Activated T-helper 17 cell treated with anti-CD3 and anti-CD28 coated beads, Interleukin-2, amount 50 U/mL, for 72 hours (primary cell): Measurements from ENCODE around the gene CHMP3. TPM values are rescaled to one million over a fixed set of nuclear protein-coding genes. Genes with fewer than 3 reads are reported as not detected.

Experiments
- ATAC-seq: fragments of 150-1000 bp; cut with Tn5 transposase; replicated peaks from 2 replicates; pipeline ENCODE4 v1.10.0; 2021; ENCODE audit warnings: mild to moderate bottlenecking, moderate library complexity
- H3K27ac Mint-ChIP-seq: one replicate; pipeline ENCODE4 v1.8.0; 2022; ENCODE audit warnings: mixed read lengths
- H3K27me3 Mint-ChIP-seq: one replicate; pipeline ENCODE4 v1.8.0; 2022; ENCODE audit warnings: mixed read lengths
- H3K36me3 Mint-ChIP-seq: one replicate; pipeline ENCODE4 v1.8.0; 2022; ENCODE audit warnings: low read depth, mild to moderate bottlenecking, mixed read lengths
- H3K4me1 Mint-ChIP-seq: one replicate; pipeline ENCODE4 v1.8.0; 2022; ENCODE audit warnings: mixed read lengths
- H3K4me3 Mint-ChIP-seq: one replicate; pipeline ENCODE4 v1.8.0; 2022; ENCODE audit warnings: mild to moderate bottlenecking, mixed read lengths
- H3K9me3 Mint-ChIP-seq: one replicate; pipeline ENCODE4 v1.8.0; 2022; ENCODE audit warnings: mixed read lengths
- total RNA-seq, 2 donors: library from RNA; stranded (reverse); gene quantifications; one replicate each; pipeline ENCODE4 v1.2.3, GENCODE V29; 2022

The CHMP3 gene
- total RNA-seq, 2 donors from 2014 or later: 27.9 to 40.1 TPM

DNA sequence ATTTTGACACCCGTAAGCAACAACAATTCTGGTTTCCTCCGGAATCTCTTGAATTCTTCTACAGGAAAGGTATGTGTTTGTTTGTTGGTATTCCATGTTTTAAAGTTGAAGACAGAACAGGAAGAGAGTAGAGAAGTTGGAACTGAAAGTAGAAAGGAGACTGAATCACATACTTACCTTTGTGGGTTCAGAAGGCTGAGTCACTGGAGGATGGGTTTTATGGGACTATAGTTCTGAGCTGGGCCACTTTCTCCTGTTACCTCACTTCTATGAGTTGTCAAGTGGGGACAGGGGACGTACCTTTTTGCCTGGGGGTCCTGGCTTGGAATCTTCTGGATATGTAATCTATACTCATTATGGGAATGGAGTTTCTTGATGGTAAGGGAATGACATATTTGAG lies 81.2 kb downstream of the CHMP3 start:
- Mint-ChIP-seq H3K27me3 (no peaks in the 10 kb centered on the region), H3K9me3 (no peaks in the 10 kb centered on the region), H3K36me3 (peaks cover 100% of the 10 kb centered on the region), H3K4me1 (peaks cover 54% of the 10 kb centered on the region), H3K27ac (peak overlapping the region; percentile 16), H3K4me3 (peak overlapping the region; percentile 13)
- peak; percentile 92 for ATAC-seq

DNA sequence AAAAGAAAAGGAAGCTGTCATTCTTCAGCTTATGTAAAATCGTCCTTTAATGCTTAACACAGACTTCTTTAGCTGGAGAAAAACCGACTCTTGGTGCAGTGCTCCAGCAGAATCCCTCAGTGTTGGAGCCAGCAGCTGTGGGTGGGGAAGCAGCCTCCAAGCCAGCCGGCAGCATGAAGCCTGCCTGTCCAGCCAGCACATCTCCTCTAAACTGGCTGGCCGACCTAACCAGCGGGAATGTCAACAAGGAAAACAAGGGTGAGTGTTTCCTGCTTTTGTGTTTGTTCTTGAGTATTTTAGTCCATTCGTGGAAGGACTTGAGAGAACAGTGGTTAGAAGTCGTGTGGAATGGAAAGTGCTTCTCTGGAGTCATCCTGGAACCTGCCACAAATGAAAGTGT lies 83.1 kb downstream of the CHMP3 start:
- no peak overlapping the region for H3K27ac Mint-ChIP-seq
- H3K27me3 Mint-ChIP-seq: no peaks in the 10 kb centered on the region
- ATAC-seq: no peak
- H3K36me3 Mint-ChIP-seq: peaks cover 99% of the 10 kb centered on the region
- peaks cover 42% of the 10 kb centered on the region for H3K4me1 Mint-ChIP-seq
- no peaks in the 10 kb centered on the region for H3K9me3 Mint-ChIP-seq
- H3K4me3 Mint-ChIP-seq: no peak overlapping the region

GRCh38 chr2:86477349-86477748 lies 85.9 kb downstream of the CHMP3 start:
- no peak for ATAC-seq
- Mint-ChIP-seq H3K36me3 (peaks cover 99% of the 10 kb centered on the region), H3K27me3 (no peaks in the 10 kb centered on the region), H3K27ac (no peak overlapping the region), H3K4me3 (no peak overlapping the region), H3K4me1 (peaks cover 38% of the 10 kb centered on the region), H3K9me3 (no peaks in the 10 kb centered on the region)

DNA sequence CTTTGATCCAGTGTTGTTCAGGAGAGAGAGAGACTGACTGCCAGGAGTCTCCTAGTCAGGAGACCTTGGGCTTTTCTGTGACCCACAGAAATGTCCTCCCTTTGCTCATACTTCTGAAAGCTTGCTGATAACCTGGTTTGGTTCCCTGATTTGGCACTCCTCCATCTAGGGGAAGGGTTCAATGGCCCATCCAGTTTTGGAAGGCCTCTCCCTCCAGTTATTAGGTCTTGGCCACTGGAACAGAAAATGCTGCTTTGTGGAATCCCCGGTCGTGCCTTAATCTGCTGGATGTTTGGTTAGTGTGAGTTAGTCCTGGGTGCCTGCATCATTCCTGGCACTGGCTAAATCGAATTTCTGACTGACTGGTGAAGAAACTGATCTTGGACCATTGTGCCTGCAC lies 86.3 kb downstream of the CHMP3 start:
- Mint-ChIP-seq H3K27me3 (no peaks in the 10 kb centered on the region), H3K4me3 (no peak overlapping the region), H3K4me1 (peaks cover 38% of the 10 kb centered on the region), H3K36me3 (peaks cover 99% of the 10 kb centered on the region), H3K9me3 (no peaks in the 10 kb centered on the region), H3K27ac (no peak overlapping the region)
- ATAC-seq: no peak

- Mint-ChIP-seq H3K9me3 (no peaks in the 10 kb centered on the region), H3K4me3 (no peak overlapping the region), H3K4me1 (peaks cover 40% of the 10 kb centered on the region), H3K27ac (no peak overlapping the region), H3K27me3 (no peaks in the 10 kb centered on the region), H3K36me3 (peaks cover 98% of the 10 kb centered on the region)
- ATAC-seq: no peak
These were observed 87.2 kb downstream of the CHMP3 start for GRCh38 chr2:86476092-86476491.

GRCh38 chr2:86471637-86472036 lies 91.6 kb downstream of the CHMP3 start:
- ATAC-seq: no peak
- no peaks in the 10 kb centered on the region for H3K27me3 Mint-ChIP-seq
- H3K9me3 Mint-ChIP-seq: no peaks in the 10 kb centered on the region
- no peak overlapping the region for H3K4me3 Mint-ChIP-seq
- H3K36me3 Mint-ChIP-seq: peaks cover 98% of the 10 kb centered on the region
- no peak overlapping the region for H3K27ac Mint-ChIP-seq
- H3K4me1 Mint-ChIP-seq: peaks cover 44% of the 10 kb centered on the region

GRCh38 chr2:86470890-86471289 lies 92.4 kb downstream of the CHMP3 start:
- Mint-ChIP-seq H3K4me1 (peaks cover 44% of the 10 kb centered on the region), H3K27me3 (no peaks in the 10 kb centered on the region), H3K4me3 (no peak overlapping the region), H3K9me3 (no peaks in the 10 kb centered on the region), H3K36me3 (peaks cover 99% of the 10 kb centered on the region), H3K27ac (no peak overlapping the region)
- no peak for ATAC-seq

DNA sequence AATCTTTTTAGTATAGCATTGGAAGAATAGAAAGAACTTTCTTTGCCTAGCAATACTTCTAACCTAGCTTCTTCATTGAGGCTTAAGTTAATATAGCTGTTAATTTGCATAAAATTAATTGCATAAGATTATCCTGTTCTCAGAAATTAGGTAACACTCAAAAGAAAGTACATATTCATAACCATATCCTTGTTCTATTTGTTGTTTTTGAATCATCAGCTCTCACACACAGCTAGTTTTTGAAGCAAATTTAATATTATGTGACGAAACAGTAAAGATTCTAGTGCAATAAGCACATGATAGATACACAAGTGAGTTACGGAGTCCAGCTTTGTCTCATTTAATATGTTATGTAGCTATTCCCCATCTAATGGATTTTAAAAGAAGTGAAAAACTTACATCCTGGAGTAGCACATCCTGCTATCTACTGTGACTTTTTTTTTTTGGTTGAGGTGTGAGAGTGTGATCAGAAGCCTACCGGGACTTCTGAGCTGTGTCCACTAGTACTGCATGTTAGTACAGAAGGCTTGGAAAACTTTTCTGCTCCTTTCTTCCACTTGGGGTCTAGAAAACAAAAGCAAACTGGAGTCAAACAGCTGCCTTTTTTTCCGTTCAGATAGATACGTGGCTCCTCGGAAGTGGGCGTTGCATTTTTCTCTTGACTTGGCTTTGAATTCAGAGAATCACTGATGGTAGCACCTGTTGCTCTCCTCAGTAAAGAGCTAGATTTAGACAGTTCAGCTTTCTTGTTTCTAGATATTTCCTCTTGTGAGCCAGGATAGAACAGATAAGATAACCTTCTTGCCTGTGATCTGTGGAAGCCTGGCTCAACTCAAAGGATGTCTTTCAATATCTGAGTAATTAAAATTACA lies 94.8 kb downstream of the CHMP3 start:
- Mint-ChIP-seq H3K4me1 (peaks cover 49% of the 10 kb centered on the region), H3K4me3 (peak overlapping the region; percentile 83), H3K27me3 (no peaks in the 10 kb centered on the region), H3K36me3 (peaks cover 99% of the 10 kb centered on the region), H3K27ac (peak overlapping the region; percentile 83), H3K9me3 (no peaks in the 10 kb centered on the region)
- ATAC-seq: peak; percentile 56

GRCh38 chr2:86466306-86466705 lies 96.9 kb downstream of the CHMP3 start:
- no peak for ATAC-seq
- Mint-ChIP-seq H3K27me3 (no peaks in the 10 kb centered on the region), H3K9me3 (no peaks in the 10 kb centered on the region), H3K36me3 (peaks cover 99% of the 10 kb centered on the region), H3K4me3 (no peak overlapping the region), H3K27ac (no peak overlapping the region), H3K4me1 (peaks cover 45% of the 10 kb centered on the region)

DNA sequence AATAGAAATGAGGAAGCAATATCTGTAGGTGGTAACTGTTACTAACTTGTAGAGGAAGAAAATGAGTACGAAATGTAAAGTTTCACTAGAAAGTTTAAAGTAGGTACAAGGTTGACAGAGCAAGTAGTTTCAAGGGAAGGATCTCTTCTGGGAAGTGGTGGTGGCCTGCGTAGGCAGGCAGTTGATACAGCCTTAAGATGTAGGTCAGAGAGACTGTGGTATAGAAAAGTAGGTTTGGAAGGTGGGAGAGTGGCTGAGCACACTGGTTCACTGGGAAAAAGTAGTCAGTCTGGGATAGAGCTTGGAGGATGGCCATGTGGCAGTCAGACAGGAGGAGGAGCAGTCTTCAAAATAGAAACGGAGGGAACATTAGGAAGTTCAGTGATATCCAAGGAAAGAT lies 98.6 kb downstream of the CHMP3 start:
- Mint-ChIP-seq H3K27me3 (no peaks in the 10 kb centered on the region), H3K4me3 (peak overlapping the region; percentile 45), H3K36me3 (peaks cover 100% of the 10 kb centered on the region), H3K9me3 (no peaks in the 10 kb centered on the region), H3K27ac (peak overlapping the region; percentile 31), H3K4me1 (peaks cover 48% of the 10 kb centered on the region)
- peak; percentile 85 for ATAC-seq

DNA sequence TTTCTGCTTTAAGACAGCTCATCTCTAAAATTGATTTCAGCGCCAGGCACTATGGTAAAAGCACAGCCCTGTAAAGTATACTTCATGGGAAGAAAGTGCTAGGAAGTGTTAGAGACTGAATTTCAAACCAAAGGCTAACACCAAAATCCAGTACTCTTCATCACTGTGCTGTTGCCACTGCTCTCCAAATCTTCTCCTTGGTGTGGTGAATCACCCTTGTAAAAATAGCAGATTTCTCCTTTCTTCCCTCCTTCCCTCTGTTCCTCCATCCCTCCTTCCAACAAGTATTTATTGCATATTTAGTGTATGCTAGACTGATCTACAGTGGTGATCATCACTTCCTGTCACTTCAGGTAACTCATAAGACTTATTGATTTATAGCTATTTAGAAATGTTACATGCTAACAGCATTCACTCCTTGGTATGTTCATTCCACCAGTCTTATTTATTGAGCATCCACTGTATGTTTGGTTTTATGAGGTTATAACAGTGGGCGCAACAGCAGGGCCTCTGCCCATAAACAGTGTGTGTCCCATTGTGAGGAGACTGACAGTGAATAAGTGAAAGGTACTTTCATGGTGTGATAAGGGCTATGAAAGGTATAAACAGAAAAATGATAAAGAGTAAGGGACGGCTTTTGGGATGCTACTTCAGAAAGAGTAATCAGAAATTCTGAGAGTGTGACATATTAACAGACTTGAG lies 102.0 kb downstream of the CHMP3 start:
- Mint-ChIP-seq H3K27ac (no peak overlapping the region), H3K27me3 (no peaks in the 10 kb centered on the region), H3K4me1 (peaks cover 39% of the 10 kb centered on the region), H3K4me3 (no peak overlapping the region), H3K9me3 (no peaks in the 10 kb centered on the region), H3K36me3 (peaks cover 100% of the 10 kb centered on the region)
- no peak for ATAC-seq

DNA sequence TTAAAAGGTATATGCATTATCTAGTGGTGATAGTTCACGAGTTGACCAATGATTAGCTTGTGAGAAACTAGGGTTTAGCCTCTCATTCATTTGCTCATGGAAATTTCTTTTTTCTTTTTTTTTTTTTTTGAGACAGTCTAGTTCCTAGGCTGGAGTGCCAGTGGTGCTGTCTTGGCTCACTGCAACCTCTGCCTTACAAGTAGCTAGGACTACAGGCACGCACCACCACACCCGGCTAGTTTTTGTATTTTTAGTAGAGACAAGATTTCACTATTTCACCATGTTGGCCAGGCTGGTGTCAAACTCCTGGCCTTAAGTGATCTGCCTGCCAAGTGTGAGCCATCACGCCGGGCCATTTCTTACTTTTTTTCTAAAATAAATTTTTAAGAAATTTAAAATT lies 108.1 kb downstream of the CHMP3 start:
- Mint-ChIP-seq H3K4me1 (peaks cover 18% of the 10 kb centered on the region), H3K27me3 (no peaks in the 10 kb centered on the region), H3K36me3 (peaks cover 100% of the 10 kb centered on the region), H3K4me3 (no peak overlapping the region), H3K9me3 (no peaks in the 10 kb centered on the region), H3K27ac (no peak overlapping the region)
- no peak for ATAC-seq

DNA sequence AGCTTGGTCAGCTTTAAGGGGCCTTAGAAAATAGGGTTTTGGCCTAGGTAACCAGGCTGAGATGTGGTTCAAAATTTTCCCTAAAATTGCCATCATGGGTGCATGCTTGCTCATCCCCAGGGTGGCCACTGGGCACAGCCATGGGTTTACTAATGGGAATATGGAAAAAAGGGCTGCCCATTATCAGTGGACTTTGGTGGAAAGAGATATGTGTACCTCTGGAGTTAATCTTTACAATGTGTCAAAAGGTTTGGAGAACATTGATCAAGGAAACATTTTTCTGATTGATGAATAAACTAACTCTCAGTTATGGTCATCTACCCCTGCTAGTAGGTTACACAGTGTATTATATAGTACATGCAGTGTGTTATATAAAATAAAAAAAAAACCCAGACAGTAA lies 109.0 kb downstream of the CHMP3 start:
- H3K36me3 Mint-ChIP-seq: peaks cover 100% of the 10 kb centered on the region
- ATAC-seq: no peak
- H3K27ac Mint-ChIP-seq: no peak overlapping the region
- H3K9me3 Mint-ChIP-seq: no peaks in the 10 kb centered on the region
- H3K4me1 Mint-ChIP-seq: peaks cover 16% of the 10 kb centered on the region
- no peak overlapping the region for H3K4me3 Mint-ChIP-seq
- H3K27me3 Mint-ChIP-seq: no peaks in the 10 kb centered on the region

DNA sequence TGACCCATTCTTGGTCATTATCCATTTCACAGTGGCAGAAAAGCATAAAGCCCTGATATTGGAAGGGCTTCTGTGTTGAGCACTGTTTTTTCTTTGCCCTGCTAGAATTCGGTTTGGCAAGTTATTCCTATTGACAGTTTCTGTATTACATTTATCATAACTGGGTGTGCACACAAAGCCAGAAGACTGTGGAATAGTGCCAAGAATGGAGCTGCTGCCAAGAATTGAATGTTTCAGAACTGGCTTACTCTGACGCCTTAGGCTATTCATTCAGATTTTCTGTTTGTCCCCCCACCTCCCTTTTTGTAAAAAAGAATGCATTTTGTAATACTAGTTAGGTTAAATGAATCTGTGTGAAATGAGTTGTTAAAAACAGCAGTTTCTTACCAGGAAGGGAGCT lies 109.4 kb downstream of the CHMP3 start:
- H3K27me3 Mint-ChIP-seq: no peaks in the 10 kb centered on the region
- no peak overlapping the region for H3K27ac Mint-ChIP-seq
- H3K36me3 Mint-ChIP-seq: peaks cover 100% of the 10 kb centered on the region
- H3K4me1 Mint-ChIP-seq: peaks cover 16% of the 10 kb centered on the region
- no peak for ATAC-seq
- H3K9me3 Mint-ChIP-seq: no peaks in the 10 kb centered on the region
- no peak overlapping the region for H3K4me3 Mint-ChIP-seq
